K562 (cell line): ENCODE measurements around the gene AAR2. TPM values are rescaled to one million over a fixed set of nuclear protein-coding genes. Genes with fewer than 3 reads are reported as not detected.

Experiments
- ATAC-seq: fragments of 200-7000 bp; cut with Tn5 transposase; 3 replicates; pipeline ENCODE4 v1.9.1; 2020; ENCODE audit warnings: moderate library complexity
- BruUV-seq: library from RNA; stranded (reverse); fragments of 400-500 nt; replicated peaks from 2 replicates; lab custom pipeline; 2021; lab: Mats Ljungman, UMichigan
- CTCF ChIA-PET: fragments of 300-600 bp; formaldehyde crosslinking; extraction: SDS; loops from one replicate; lab custom pipeline; 2021; ENCODE audit warnings: low intra/inter-chr PET ratio; lab: Yijun Ruan, JAX
- POLR2A ChIA-PET: fragments of 300-600, 350-650 bp; sonication (Branson Sonifier 250); formaldehyde crosslinking; extraction: SDS; loops from one replicate; lab custom pipeline; 2021; ENCODE audit warnings: antibody characterized with exemption, inconsistent platforms; lab: Yijun Ruan, JAX
- DNase-seq, 4 experiments: peaks; one replicate each; pipeline versions ENCODE4 v3.0.0 to v3.0.0-alpha.2; 2011 to 2018; ENCODE audit warnings: low spot score in 3 of 4, mixed read lengths in 3 of 4; ENCODE audit errors: extremely low read depth in 1 of 4
- FAIRE-seq: peaks from 2 replicates; lab custom pipeline; 2011; peaks lifted over from hg19 to GRCh38; lab: Jason Lieb, UNC
- H2AFZ ChIP-seq: 2 replicates; pipeline ENCODE4 v1.6.0; 2011; ENCODE audit warnings: low read depth, low read length, control low read depth, inconsistent platforms
- H3K27ac ChIP-seq: fragments of 200-600 bp; 3 replicates; pipeline ENCODE4 v1.8.0; 2011; ENCODE audit warnings: low read depth, mild to moderate bottlenecking, control low read depth, inconsistent platforms, low read length, moderate library complexity, mixed read lengths; ENCODE audit errors: extremely low read depth
- H3K27me3 ChIP-seq, 2 experiments: fragments of 300-600 bp in 1 of 2; 2 replicates in 1 of 2; 3 replicates in 1 of 2; pipeline versions ENCODE4 v1.6.0 to v1.8.0; 2011; ENCODE audit warnings: inconsistent platforms in 2 of 2, low read length in 2 of 2, mild to moderate bottlenecking in 1 of 2, mixed read lengths in 1 of 2, moderate library complexity in 1 of 2; ENCODE audit not compliant: control insufficient read depth in 2 of 2, insufficient read depth in 2 of 2
- H3K36me3 ChIP-seq: fragments of 300-600 bp; 3 replicates; pipeline ENCODE4 v1.8.0; 2011; ENCODE audit warnings: mild to moderate bottlenecking, low read length, inconsistent platforms; ENCODE audit not compliant: control insufficient read depth, insufficient read depth
- H3K4me1 ChIP-seq, 2 experiments: fragments of 200-600 bp in 1 of 2; replicated peaks in 1 of 2; 2 replicates in 1 of 2; 3 replicates in 1 of 2; pipeline versions ENCODE4 v1.5.1 to v1.8.0; 2011; ENCODE audit warnings: inconsistent platforms in 2 of 2, low read length in 2 of 2, mild to moderate bottlenecking in 1 of 2, mixed read lengths in 1 of 2, moderate library complexity in 1 of 2; ENCODE audit not compliant: control insufficient read depth in 2 of 2, insufficient read depth in 2 of 2
- H3K4me2 ChIP-seq: 2 replicates; pipeline ENCODE4 v1.6.1; 2011; ENCODE audit warnings: low read length, control low read depth, inconsistent platforms, mixed read lengths; ENCODE audit not compliant: insufficient read depth
- H3K4me3 ChIP-seq: fragments of 200-600 bp; sonication (generic), shearing (Covaris generic); 2 replicates; pipeline ENCODE4 v1.5.1; 2016; ENCODE audit warnings: control low read depth, inconsistent platforms
- H3K79me2 ChIP-seq: fragments of 200-600 bp; 3 replicates; pipeline ENCODE4 v1.8.0; 2011; ENCODE audit warnings: low read length, inconsistent platforms; ENCODE audit not compliant: control insufficient read depth, insufficient read depth
- H3K9ac ChIP-seq, 2 experiments: 2 replicates each; pipeline versions ENCODE4 v1.6.0 to v1.6.1; 2011; ENCODE audit warnings: low read depth in 2 of 2, low read length in 2 of 2, control low read depth in 1 of 2, inconsistent platforms in 1 of 2, mild to moderate bottlenecking in 1 of 2, mixed read lengths in 1 of 2; ENCODE audit not compliant: insufficient read depth in 1 of 2
- H3K9me1 ChIP-seq: one replicate; pipeline ENCODE4 v1.6.0; 2011; ENCODE audit warnings: inconsistent platforms, mild to moderate bottlenecking, low read length, moderate library complexity; ENCODE audit not compliant: control insufficient read depth, insufficient read depth
- H3K9me3 ChIP-seq: replicated peaks from 2 replicates; pipeline ENCODE4 v1.5.1; 2011; ENCODE audit warnings: low read depth, low read length, inconsistent platforms; ENCODE audit not compliant: control insufficient read depth, insufficient read depth
- H4K20me1 ChIP-seq: replicated peaks from 2 replicates; pipeline ENCODE4 v1.6.1; 2011; ENCODE audit warnings: low read length, inconsistent platforms, mixed read lengths; ENCODE audit not compliant: control insufficient read depth, insufficient read depth
- CTCFL ChIP-seq: IDR thresholded peaks from 2 replicates; pipeline ENCODE4 v1.6.1; 2011; ENCODE audit warnings: borderline replicate concordance, low read depth, mild to moderate bottlenecking, moderate library complexity, low read length; ENCODE audit not compliant: insufficient read depth, poor library complexity, severe bottlenecking
- GATAD2A ChIP-seq: fragments of 450-650 bp; IDR thresholded peaks from 2 replicates; pipeline ENCODE4 v1.6.1; 2017
- STAT5A ChIP-seq: IDR thresholded peaks from 2 replicates; pipeline ENCODE4 v1.6.1; 2012; ENCODE audit warnings: low read length, inconsistent platforms, borderline replicate concordance
- ZC3H4 ChIP-seq: sonication (generic); formaldehyde crosslinking; IDR thresholded peaks from 2 replicates; pipeline ENCODE4 v1.9.0; 2021; ENCODE audit warnings: missing genetic modification reagents, borderline replicate concordance
- WGBS: fragments of 100-300 bp; shearing (Covaris generic); methylation state at CpG from one replicate; pipeline ENCODE4 v1.1.6; 2016; ENCODE audit warnings: low coverage, mixed read lengths; ENCODE audit not compliant: insufficient coverage; ENCODE audit errors: missing lambda C conversion rate; 5-methylcytosine and 5-hydroxymethylcytosine counted together
- in situ Hi-C: fragments of 300-500 bp; cut with MboI; formaldehyde crosslinking; loops from 4 replicates; pipeline ENCODE4 v1.15.0; 2018; ENCODE audit warnings: inconsistent platforms, mixed read lengths
- intact Hi-C: fragments of 100-400 bp; cut with micrococcal nuclease; formaldehyde crosslinking; loops from 2 replicates; pipeline ENCODE4 v1.14.2; 2022
- polyA plus RNA-seq, 8 experiments: library from polyadenylated mRNA; depleted of rRNA in 4 of 8; stranded (reverse) in 5 of 8; unstranded in 3 of 8; fragments of >200 nt; fragmentation: Nextera tagmentation in 2 of 8; fragmentation: Illumina TruSeq in 1 of 8; extraction: Ambion mirVana in 2 of 8; extraction: Trizol in 1 of 8; gene quantifications; 2 replicates each; pipeline versions ENCODE4 v1.2.1 to v1.2.3, GENCODE V29; 2011 to 2014; ENCODE audit warnings: inconsistent platforms in 1 of 8, missing spikeins in 1 of 8
- total RNA-seq, 7 experiments: library from RNA; depleted of rRNA in 6 of 7; stranded (reverse); fragments of >200 nt in 6 of 7; fragmentation: Illumina TruSeq in 2 of 7; extraction: Trizol in 2 of 7; gene quantifications; 2 replicates each; pipeline versions ENCODE4 v1.2.1 to v1.2.3, GENCODE V29; 2011 to 2021; ENCODE audit warnings: low replicate concordance in 1 of 7

The AAR2 gene
- total and polyA plus RNA-seq, 9 of the 15 experiments (the other 6 are each of a cell fraction or from before 2014, with no cell fraction given), result 6.5 to 36.2 (median 24.7) TPM

GRCh38 chr20:36260316-36260715, 24.0 kb downstream of the AAR2 start:
- Histone ChIP-seq H3K9me3 (no peaks in the 10 kb centered on the region), H3K79me2 (no peaks in the 10 kb centered on the region), H3K27ac (no peak overlapping the region), H3K27me3 (peaks cover 15 to 40% of the 10 kb centered on the region in 2 experiments; a peak in 4 of 5 replicates), H3K36me3 (peaks cover 14% of the 10 kb centered on the region; the same call in 1 of the 3 replicates), H3K9me1 (no peaks in the 10 kb centered on the region), H3K4me2 (no peak overlapping the region), H4K20me1 (peaks cover 11% of the 10 kb centered on the region; the same call in 1 of the 2 replicates), H3K4me1 (no peaks in the 10 kb centered on the region; a peak in 1 of 5 replicates), H3K9ac (no peak overlapping the region), H2AFZ (no peak overlapping the region), H3K4me3 (no peak overlapping the region)
- TF ChIP-seq ZC3H4 (CRISPR knock-in tag), result no peak
- TF ChIP-seq GATAD2A, result no peak
- TF ChIP-seq STAT5A, result no peak
- TF ChIP-seq CTCFL, result peak; percentile 2
- ATAC-seq (peak; percentile 39; the same call in 2 of the 3 replicates), FAIRE-seq (no peak), DNase-seq (peak in 1 of 4 experiments; percentile 8)
- no TSS peak for BruUV-seq
- 31% methylated on average over 5 of the region's 7 CpGs for WGBS
- intact Hi-C loops (no loop called here), in situ Hi-C loops (no loop called here)
- ChIA-PET CTCF (no interaction called here), POLR2A (interaction anchor here (0.6 to 1.0 kb wide), 2 partner anchors 12 to 26 kb away, joined by 3 read pairs; no protein-coding TSS in a partner anchor)
